GM21717 (cell line): Measurements from ENCODE around the gene VPS16.
"Not testable (repeated sequence)": the region's sequence is repeated elsewhere in the genome, so short reads cannot be mapped to it uniquely, and the experiment has no call there.

Source experiments
- ATAC-seq: cut with Tn5 transposase; IDR thresholded peaks from one replicate; pipeline ENCODE4 v1.9.1; 2021; ENCODE audit warnings: mild to moderate bottlenecking, moderate library complexity; ENCODE audit not compliant: unreplicated experiment

The VPS16 gene

DNA sequence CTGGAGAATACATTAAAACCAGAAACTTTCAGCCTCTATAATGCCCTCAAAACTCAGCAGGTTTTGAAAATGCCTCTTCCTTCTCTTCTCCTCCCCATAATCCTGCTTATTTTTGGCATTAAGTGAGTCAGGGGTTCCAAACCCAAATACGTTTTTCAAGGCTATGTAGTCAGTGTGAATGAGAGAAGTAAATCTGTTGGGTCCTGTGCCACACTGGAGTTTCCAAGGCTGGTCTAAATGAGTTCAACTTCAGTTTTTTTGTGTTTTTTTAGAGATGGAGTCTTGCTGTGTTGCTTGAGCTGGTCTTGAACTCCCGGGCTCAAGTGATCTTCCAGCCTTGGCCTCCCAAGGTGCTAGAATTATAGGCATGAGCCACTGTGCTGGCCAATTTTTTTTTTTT is 53.7 kb downstream of the VPS16 start:
- ATAC-seq: no peak

DNA sequence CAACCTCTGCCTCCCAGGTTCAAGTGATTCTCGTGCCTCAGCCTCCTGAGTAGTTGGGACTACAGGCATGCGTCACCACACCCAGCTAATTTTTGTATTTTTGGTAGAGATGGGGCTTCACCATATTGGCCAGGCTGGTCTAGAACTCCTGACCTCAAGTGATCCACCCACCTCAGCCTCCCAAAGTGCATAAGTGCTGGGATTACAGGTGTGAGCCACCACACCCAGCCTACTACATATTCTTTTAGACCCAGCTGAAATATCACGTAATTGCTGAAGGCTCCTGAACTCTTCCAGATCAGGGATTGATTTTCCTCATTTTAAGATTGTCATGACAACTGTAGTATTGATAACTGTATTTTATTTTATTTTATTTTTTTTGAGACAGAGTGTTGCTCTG is 54.6 kb downstream of the VPS16 start:
- ATAC-seq: not testable (repeated sequence)

DNA sequence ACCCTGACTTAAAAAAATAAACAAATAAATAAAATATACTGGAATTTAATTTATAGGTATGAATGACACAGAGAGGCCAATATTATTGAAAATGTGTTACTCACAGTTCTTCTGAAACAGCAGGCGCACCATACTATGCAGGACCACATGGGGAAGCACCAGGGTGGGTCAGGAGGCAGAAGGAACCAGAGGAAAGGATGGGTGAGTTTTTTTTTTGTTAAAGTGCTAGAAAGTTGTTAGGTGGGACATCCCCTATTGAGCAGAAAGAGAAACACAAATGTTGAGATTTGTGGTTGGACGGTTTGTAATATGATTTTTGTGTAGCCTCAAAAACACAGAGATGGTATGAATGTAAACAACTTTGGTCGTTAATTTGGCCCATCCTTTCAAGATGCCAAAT is 58.7 kb downstream of the VPS16 start:
- no peak for ATAC-seq

DNA sequence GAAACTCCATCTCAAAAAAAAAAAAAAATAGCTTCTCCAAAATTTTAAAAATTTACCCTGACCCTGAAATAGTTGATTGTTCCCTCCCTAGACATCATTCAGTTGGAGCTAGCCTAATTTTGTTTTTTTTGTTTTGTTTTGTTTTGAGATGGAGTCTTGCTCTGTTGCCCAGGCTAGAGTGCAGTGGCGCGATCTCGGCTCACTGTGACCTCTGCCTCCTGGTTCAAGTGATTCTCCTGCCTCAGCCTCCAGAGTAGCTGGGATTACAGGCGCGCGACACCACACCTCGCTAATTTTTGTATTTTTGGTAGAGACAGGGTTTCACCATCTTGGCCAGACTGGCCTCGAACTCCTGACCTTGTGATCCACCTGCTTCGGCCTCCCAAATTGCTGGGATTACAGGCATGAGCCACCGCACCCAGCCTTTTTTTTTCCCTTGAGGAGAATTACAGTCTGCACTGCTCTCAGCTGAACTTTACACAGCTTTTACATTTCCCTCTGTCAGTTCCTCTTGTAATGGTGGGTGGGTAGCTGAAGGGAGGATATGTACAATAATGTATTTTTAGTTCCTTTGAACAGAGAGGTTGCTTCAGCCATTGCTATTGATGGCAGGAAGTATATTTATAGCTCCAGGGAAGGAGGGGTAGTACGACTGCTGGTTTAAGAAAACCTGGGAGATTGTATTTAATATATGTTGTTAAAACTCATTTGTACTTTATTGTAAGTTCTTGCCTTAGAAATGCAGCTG is 60.5 kb downstream of the VPS16 start:
- no peak for ATAC-seq

DNA sequence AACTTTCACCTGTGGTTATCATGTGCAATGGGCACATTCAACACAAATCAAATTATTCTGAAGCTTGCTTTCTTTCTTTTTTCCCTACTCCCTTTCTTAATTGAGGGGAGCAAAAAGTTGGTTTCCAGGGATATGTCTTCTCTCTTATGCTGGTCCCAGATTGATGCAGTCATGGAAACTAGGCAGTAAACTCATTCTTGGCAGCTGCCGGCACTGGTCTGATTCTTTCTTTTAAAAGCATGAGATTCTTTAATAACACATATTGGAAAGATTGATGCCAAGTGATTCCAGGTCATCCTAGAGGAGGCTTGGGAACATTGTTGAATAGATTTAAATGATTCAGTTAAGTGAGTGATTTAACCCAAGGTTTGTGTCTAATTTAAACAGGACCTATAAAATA is 61.7 kb downstream of the VPS16 start:
- no peak for ATAC-seq

DNA sequence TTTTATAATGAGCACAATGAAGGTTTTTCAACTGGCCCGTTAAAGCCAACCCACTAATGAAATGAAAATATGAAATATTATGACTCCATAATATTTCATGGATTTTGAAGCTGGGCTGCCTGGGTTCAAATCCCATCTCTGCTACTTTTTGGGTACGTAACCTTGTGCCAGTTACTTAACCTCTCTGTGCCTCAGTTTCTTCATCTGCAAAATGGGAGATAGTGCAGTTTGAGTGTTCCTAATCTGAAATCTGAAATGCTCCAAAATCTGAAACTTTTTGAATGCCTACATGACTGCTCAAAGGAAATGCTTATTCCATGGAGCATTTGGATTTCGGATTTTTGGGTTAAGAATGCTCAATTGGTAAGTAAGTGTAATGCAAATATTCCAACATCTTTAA is 62.3 kb downstream of the VPS16 start:
- no peak for ATAC-seq

DNA sequence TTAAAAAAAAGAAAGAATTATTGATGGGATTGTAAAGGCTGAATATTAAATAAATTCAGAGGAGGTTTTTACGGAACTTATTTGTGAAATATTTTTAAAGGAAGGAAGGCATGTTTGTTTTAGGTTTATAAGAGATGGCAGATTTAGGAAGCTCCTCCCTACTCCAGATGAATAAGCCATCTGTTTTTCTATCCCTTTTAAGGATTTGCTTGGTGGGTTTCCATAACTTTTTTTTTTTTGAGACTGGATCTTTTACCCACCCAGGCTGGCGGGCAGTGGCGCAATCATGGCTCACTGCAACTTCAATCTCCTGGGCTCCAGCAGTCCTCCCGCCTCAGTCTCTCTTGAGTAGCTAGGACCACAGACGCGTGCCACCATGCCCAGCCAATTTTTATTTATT is 63.1 kb downstream of the VPS16 start:
- ATAC-seq: no peak

DNA sequence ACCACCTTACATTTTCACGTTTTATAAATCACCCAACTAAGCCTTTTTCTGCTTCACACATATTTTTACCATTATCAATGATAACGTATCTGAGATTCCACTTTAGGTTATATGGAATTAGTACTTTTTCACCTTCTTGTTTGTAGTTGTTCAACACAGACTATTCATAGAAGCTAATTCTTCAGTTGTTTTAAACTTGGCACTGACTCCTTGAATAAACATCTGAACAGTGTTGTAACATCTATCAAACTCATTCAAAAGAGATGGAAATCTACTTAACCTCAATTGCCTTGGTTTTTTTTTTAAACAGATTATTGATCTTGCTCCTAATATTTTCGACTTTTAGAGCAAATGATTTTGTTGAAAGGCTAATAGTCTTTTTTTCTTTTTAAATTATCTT is 67.0 kb downstream of the VPS16 start:
- ATAC-seq: no peak

DNA sequence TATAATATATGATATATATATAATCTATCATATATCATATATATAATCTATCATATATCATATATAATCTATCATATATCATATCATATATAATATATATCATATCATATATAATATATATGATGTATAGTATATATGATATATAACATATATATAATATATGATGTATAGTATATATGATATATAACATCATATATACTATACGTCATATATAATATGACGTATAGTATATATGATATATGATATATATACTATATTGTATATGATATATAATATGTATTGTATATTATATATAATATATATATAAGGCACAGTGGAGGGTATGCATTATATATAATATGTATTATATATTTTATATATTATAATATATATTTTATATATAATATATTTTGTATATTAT is 69.4 kb downstream of the VPS16 start:
- no peak for ATAC-seq

DNA sequence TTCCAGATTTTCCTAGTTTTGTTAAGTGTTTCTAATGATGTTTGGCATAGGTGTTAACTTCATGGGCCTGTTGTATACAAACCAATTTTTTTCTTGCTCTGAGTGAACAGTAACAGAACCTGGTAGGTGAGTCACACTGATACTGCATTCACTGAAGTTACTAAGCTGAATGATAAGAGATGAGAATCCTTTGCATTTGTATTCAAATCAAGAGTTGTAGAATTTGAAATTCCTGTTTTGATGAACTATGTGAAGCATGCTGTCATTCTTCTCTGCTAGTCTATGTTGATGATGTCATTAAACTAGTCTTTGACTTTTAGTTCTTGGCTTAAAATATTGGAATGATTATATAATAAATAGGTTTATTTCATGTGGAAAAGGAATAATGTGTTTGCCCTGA is 70.7 kb downstream of the VPS16 start:
- no peak for ATAC-seq

DNA sequence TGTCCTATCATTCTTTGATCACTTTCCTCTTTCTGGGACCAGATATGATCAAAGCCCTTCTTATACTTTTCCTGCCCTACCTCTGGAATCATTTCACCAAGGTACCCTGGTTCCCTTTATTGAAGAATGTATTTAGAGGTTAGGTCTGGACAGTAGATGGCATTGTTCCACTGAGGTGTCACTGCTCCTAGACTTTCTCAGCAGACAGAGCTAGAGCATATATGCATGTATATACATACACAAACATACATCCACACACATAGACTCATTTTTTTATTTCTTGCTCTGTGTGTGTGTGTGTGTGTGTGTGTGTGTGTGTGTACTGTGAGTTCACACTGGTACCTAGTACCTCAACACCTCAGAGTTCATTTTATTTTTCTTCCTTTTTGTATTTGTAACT is 73.6 kb downstream of the VPS16 start:
- ATAC-seq: no peak
